ENCODE measurements around the gene LMBRD1.

LMBRD1 gene

DNA sequence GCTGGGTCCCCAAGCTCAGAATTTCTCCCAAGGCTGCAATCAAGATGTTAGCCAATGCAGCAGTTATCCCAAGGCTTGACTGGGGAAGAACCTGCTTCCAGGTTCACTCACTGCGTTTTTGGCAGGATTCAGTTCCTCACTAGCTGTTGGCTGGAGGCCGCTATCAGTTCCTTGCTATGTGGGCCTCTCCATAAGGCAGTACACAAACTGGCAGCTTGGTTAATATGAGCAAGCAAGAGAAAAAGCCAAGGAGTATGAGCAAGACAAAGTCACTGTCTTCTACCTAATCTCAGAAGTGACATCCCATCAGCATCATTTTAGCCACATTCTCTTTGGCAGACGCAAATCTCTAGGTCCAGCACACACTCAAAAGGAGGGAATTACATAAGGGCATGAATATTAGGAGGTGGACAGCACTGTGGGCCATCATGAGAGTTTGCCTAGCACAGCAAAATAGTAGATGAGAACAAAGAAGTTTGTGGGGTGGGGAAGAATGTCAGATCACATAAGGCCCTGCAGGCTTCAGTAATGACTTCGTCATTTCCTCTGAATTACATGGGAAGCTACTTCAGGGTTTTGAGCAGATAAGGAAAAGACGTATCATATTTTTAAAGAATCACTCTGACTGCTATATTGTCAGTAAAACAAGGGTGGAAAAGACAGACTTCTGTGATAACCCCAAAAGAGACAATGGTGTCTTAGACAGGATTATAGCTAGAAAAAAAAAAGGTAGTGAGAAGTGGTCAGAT, 25.5 kb downstream of the LMBRD1 start:
- no peak overlapping the region for H3K4me3 ChIP-seq (ENCODE audit: low read length)
- no peaks in the 10 kb centered on the region for H3K27me3 ChIP-seq (ENCODE audit: control insufficient read depth, insufficient read depth, low read length)
- H3K36me3 ChIP-seq (ENCODE audit: control insufficient read depth, insufficient read depth, low read length), result no peaks in the 10 kb centered on the region
- no peak overlapping the region for H3K27ac ChIP-seq (ENCODE audit: low read depth, low read length)
- no peaks in the 10 kb centered on the region for H3K4me1 ChIP-seq (ENCODE audit: control insufficient read depth, insufficient read depth, low read length)
- H3K9ac ChIP-seq (ENCODE audit: low read length), result no peak overlapping the region

DNA sequence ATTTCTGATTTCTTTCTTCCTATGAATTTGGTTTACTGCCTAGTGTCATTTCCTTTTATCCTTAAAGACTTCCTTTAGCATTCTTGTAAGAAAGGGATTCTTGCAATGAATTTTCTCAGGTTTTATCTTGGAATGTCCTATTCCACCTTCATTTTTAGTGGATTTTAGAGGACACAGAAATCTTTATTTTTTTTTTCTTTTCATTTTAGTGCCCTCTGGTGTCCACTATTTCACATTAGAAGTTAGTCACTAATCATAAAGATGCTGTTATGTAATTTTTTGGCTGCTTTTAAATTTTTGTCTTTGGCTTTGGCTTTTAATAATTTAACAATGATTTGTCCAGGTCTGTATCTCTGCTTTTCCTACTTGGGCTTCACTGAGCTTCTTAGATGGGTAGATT, 28.1 kb downstream of the LMBRD1 start:
- no peak overlapping the region for H3K27ac ChIP-seq (ENCODE audit: low read depth, low read length)
- H3K36me3 ChIP-seq (ENCODE audit: control insufficient read depth, insufficient read depth, low read length), result no peaks in the 10 kb centered on the region
- no peak overlapping the region for H3K4me3 ChIP-seq (ENCODE audit: low read length)
- no peaks in the 10 kb centered on the region for H3K4me1 ChIP-seq (ENCODE audit: control insufficient read depth, insufficient read depth, low read length)
- H3K9ac ChIP-seq (ENCODE audit: low read length), result no peak overlapping the region
- H3K27me3 ChIP-seq (ENCODE audit: control insufficient read depth, insufficient read depth, low read length), result no peaks in the 10 kb centered on the region

DNA sequence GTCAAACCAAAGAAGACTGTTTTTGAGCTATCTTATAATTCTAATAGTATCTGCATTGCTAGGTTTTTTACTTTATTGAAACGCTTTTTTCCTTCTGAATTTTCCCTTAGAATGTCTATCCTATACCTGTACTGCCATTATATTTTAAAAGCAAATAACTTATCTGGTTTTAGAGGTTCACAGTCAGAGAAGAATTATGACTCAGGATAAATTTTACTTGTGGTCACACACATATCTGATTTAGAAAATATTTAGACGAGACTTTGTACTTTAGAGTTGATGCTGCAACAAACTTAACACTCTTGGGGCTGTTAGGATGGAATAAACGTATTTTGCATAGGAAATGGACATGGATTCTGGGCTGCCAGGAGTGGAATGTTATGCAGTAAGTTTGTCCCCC, 33.0 kb downstream of the LMBRD1 start:
- no peaks in the 10 kb centered on the region for H3K4me1 ChIP-seq (ENCODE audit: control insufficient read depth, insufficient read depth, low read length)

DNA sequence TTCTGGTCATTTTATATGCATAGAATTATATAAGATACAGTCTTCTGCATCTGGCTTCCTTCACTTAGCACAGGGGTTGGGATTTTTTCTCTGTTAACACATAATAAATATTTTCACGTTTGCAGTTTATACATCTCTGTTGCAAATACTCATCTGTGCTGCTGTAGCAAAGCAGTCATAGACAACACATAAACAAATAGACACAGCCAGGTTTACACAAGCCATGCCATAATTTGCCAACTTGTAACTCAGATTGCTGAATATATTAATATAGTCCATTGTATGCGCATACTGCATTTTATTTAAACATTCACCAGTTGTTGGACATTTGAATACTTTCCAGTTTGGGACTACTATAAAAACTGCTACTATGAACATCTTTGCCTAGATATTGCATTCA, 35.0 kb downstream of the LMBRD1 start:
- Histone ChIP-seq H3K27me3 (ENCODE audit: control insufficient read depth, insufficient read depth, low read length) (no peaks in the 10 kb centered on the region), H3K4me3 (ENCODE audit: low read length) (no peak overlapping the region), H3K9ac (ENCODE audit: low read length) (no peak overlapping the region), H3K4me1 (ENCODE audit: control insufficient read depth, insufficient read depth, low read length) (no peaks in the 10 kb centered on the region), H3K36me3 (ENCODE audit: control insufficient read depth, insufficient read depth, low read length) (no peaks in the 10 kb centered on the region), H3K27ac (ENCODE audit: low read depth, low read length) (no peak overlapping the region)

More for the DNA sequence above, 33.0 kb downstream of the LMBRD1 start:
- Histone ChIP-seq H3K4me3 (ENCODE audit: low read length) (no peak overlapping the region), H3K27ac (ENCODE audit: low read depth, low read length) (no peak overlapping the region), H3K27me3 (ENCODE audit: control insufficient read depth, insufficient read depth, low read length) (no peaks in the 10 kb centered on the region), H3K9ac (ENCODE audit: low read length) (no peak overlapping the region), H3K36me3 (ENCODE audit: control insufficient read depth, insufficient read depth, low read length) (no peaks in the 10 kb centered on the region)

DNA sequence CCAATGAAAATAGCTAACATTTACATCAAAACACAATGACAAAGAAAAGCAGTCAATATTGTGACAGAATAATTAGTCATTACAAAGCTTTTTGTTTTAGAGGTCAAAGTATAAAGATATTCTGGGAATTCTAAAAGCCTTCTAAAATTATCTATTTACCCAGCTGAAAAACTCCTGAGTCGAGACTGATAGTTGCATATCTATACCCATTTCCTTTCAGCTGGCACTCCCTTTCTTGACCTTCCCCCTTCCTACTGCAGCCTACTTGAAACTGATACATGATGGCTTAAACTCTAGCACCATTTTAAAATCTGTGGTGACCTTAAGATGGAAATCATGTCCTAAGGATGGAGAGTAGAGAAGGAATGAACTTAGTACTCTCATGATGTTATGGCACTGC, 38.6 kb downstream of the LMBRD1 start:
- no peak overlapping the region for H3K27ac ChIP-seq (ENCODE audit: low read depth, low read length)
- no peak overlapping the region for H3K9ac ChIP-seq (ENCODE audit: low read length)
- no peaks in the 10 kb centered on the region for H3K36me3 ChIP-seq (ENCODE audit: control insufficient read depth, insufficient read depth, low read length)
- H3K27me3 ChIP-seq (ENCODE audit: control insufficient read depth, insufficient read depth, low read length), result no peaks in the 10 kb centered on the region
- no peaks in the 10 kb centered on the region for H3K4me1 ChIP-seq (ENCODE audit: control insufficient read depth, insufficient read depth, low read length)
- no peak overlapping the region for H3K4me3 ChIP-seq (ENCODE audit: low read length)

DNA sequence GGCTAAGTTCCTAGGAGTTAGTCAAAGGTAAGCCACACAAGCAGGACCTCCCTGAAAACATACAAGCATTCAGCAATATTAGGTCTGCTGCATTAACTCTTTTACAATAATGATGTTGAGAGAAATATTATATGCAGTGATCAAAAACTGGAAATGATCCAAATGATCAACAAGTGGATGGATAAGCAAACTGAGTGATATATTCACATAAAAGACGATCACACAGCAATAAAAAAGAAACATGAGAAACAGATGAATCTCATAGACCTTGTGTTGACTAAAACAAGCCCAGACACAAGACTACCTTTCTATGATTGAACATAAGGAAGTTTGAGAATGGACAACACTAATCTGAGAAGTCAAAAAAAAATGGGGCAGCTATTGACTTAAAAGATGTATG, 39.9 kb downstream of the LMBRD1 start:
- H3K4me1 ChIP-seq (ENCODE audit: control insufficient read depth, insufficient read depth, low read length), result no peaks in the 10 kb centered on the region
- H3K4me3 ChIP-seq (ENCODE audit: low read length), result no peak overlapping the region
- H3K36me3 ChIP-seq (ENCODE audit: control insufficient read depth, insufficient read depth, low read length), result no peaks in the 10 kb centered on the region
- H3K27me3 ChIP-seq (ENCODE audit: control insufficient read depth, insufficient read depth, low read length), result no peaks in the 10 kb centered on the region
- no peak overlapping the region for H3K27ac ChIP-seq (ENCODE audit: low read depth, low read length)
- no peak overlapping the region for H3K9ac ChIP-seq (ENCODE audit: low read length)

DNA sequence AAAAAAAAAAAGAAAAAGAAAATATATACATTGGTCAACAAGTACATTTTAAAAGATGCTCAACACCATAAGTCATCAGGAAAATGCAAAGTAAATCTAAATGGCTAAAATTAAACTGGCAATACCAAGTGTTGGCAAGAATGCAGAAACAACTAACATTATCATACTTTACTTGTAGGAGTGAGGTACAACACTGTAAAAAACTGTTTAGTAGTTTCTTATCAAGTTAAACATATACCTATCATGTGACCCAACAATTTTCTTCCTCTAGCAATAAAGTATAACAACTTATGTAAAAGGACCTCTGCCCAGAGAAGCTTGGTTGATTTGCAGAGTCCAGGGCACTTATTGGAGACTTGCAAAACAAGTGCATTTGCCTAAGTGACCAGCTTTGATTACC, 40.4 kb downstream of the LMBRD1 start:
- no peak overlapping the region for H3K9ac ChIP-seq (ENCODE audit: low read length)
- no peaks in the 10 kb centered on the region for H3K36me3 ChIP-seq (ENCODE audit: control insufficient read depth, insufficient read depth, low read length)
- H3K4me3 ChIP-seq (ENCODE audit: low read length), result no peak overlapping the region
- peaks cover 2% of the 10 kb centered on the region for H3K4me1 ChIP-seq (ENCODE audit: control insufficient read depth, insufficient read depth, low read length)
- H3K27me3 ChIP-seq (ENCODE audit: control insufficient read depth, insufficient read depth, low read length), result no peaks in the 10 kb centered on the region
- H3K27ac ChIP-seq (ENCODE audit: low read depth, low read length), result no peak overlapping the region

DNA sequence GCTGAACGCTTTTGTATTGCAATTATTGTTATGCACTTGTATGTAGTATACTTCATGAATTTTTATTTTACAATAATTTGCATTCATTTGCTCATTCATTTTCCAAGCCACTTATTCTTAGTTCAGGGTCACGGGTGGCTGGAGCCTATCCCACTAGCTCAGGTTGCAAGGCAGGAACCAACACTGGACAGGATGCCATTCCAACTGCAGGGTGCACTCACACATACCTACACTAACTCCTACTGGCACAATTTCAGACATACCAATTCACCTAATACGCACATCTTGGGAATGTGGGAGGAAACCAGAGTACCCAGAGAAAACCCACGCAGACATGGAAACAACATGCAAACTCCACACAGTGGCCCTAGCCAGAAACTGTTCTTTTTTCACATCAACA, 61.8 kb downstream of the LMBRD1 start:
- Histone ChIP-seq H3K36me3 (ENCODE audit: control insufficient read depth, insufficient read depth, low read length) (no peaks in the 10 kb centered on the region), H3K4me1 (ENCODE audit: control insufficient read depth, insufficient read depth, low read length) (no peaks in the 10 kb centered on the region), H3K4me3 (ENCODE audit: low read length) (no peak overlapping the region), H3K9ac (ENCODE audit: low read length) (no peak overlapping the region), H3K27ac (ENCODE audit: low read depth, low read length) (no peak overlapping the region), H3K27me3 (ENCODE audit: control insufficient read depth, insufficient read depth, low read length) (no peaks in the 10 kb centered on the region)

DNA sequence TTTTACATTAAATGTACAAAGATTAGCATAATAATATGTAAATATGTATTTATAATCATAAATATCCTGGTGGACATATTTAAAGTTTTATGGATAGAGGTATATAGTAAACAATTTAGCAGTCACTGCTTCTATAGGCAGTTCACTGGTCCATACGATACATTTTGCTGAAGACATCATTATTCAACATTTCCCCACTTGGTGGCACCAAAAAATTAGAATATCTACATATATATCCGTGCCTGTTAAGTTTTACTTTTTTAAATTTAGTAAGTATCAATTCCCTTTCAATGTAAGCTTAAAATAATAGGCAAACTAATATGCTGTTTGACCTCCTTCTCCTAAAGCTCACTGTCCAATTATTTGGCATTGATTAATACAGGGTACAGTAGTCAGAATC, 64.2 kb downstream of the LMBRD1 start:
- Histone ChIP-seq H3K36me3 (ENCODE audit: control insufficient read depth, insufficient read depth, low read length) (no peaks in the 10 kb centered on the region), H3K4me3 (ENCODE audit: low read length) (no peak overlapping the region), H3K4me1 (ENCODE audit: control insufficient read depth, insufficient read depth, low read length) (no peaks in the 10 kb centered on the region)

DNA sequence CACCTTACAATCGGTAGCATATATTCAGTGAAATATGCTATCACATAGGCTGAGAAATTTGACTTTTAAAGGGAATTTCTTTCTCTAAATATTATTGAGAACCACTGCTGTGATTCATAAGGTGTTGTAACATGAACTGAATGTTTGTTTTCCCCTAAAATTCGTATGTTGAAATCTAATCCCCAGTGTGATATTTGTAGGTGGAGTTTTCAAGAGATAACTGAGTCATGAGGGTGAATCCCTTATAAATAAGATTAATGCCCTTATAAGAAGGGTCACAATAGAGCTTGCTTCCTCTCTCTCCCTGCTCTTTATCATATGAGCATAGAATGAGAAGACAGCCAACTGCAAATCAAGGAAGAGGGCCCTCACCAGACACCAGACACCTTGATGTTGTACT, 64.8 kb downstream of the LMBRD1 start:
- Histone ChIP-seq H3K27ac (ENCODE audit: low read depth, low read length) (no peak overlapping the region), H3K4me1 (ENCODE audit: control insufficient read depth, insufficient read depth, low read length) (no peaks in the 10 kb centered on the region), H3K36me3 (ENCODE audit: control insufficient read depth, insufficient read depth, low read length) (no peaks in the 10 kb centered on the region), H3K4me3 (ENCODE audit: low read length) (no peak overlapping the region), H3K9ac (ENCODE audit: low read length) (no peak overlapping the region), H3K27me3 (ENCODE audit: control insufficient read depth, insufficient read depth, low read length) (no peaks in the 10 kb centered on the region)

More for the DNA sequence above, 64.2 kb downstream of the LMBRD1 start:
- Histone ChIP-seq H3K9ac (ENCODE audit: low read length) (no peak overlapping the region), H3K27me3 (ENCODE audit: control insufficient read depth, insufficient read depth, low read length) (no peaks in the 10 kb centered on the region), H3K27ac (ENCODE audit: low read depth, low read length) (no peak overlapping the region)

DNA sequence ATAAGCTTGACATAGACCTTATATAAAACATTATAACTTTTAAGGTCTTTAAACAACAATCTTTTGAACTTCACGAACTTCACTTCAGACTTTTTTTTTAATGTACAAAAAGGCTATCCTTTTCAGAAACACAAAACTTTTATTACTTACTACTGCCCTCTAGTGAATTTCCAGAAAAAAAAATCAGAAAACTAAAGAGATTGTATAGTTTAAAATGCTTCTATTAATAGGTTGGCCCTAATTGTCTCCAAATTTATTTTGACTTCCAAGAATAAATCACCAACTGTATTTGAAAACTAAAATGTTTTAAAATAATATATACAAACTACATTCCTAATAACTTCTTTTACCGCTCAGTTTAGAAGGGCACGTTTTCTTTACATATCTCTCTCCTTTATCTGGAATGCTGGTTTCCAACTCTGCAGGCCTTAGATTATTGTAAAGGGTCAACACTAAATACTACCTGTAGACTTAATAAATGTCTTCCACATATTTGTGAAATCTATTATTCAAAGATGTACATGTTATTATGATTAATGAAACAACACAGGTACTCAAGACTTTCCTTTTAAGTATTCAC, 66.8 kb downstream of the LMBRD1 start:
- H3K4me3 ChIP-seq (ENCODE audit: low read length), result no peak overlapping the region
- no peak overlapping the region for H3K27ac ChIP-seq (ENCODE audit: low read depth, low read length)
- no peaks in the 10 kb centered on the region for H3K27me3 ChIP-seq (ENCODE audit: control insufficient read depth, insufficient read depth, low read length)
- no peaks in the 10 kb centered on the region for H3K36me3 ChIP-seq (ENCODE audit: control insufficient read depth, insufficient read depth, low read length)
- no peak overlapping the region for H3K9ac ChIP-seq (ENCODE audit: low read length)
- no peaks in the 10 kb centered on the region for H3K4me1 ChIP-seq (ENCODE audit: control insufficient read depth, insufficient read depth, low read length)

DNA sequence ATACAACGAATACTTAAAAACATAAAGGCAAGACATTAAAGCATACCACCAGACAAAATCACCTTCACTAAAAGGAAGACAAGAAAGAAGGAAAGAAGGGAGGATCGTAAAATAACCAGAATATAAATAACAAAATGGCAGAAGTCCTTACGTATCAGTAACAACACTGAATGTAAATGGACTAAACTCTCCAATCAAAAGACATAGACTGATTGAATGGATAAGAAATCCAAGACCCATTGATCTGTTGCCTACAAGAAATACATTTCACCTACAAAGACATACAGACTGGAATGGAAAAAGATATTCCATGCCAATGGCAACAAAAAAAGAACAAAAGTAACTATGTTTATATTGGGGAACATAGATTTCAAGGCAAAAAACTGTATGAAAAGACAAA, 74.1 kb downstream of the LMBRD1 start:
- peaks cover 13% of the 10 kb centered on the region for H3K36me3 ChIP-seq (ENCODE audit: control insufficient read depth, insufficient read depth, low read length)
- no peak overlapping the region for H3K4me3 ChIP-seq (ENCODE audit: low read length)
- H3K27ac ChIP-seq (ENCODE audit: low read depth, low read length), result no peak overlapping the region
- H3K9ac ChIP-seq (ENCODE audit: low read length), result no peak overlapping the region
- H3K27me3 ChIP-seq (ENCODE audit: control insufficient read depth, insufficient read depth, low read length), result no peaks in the 10 kb centered on the region
- no peaks in the 10 kb centered on the region for H3K4me1 ChIP-seq (ENCODE audit: control insufficient read depth, insufficient read depth, low read length)

DNA sequence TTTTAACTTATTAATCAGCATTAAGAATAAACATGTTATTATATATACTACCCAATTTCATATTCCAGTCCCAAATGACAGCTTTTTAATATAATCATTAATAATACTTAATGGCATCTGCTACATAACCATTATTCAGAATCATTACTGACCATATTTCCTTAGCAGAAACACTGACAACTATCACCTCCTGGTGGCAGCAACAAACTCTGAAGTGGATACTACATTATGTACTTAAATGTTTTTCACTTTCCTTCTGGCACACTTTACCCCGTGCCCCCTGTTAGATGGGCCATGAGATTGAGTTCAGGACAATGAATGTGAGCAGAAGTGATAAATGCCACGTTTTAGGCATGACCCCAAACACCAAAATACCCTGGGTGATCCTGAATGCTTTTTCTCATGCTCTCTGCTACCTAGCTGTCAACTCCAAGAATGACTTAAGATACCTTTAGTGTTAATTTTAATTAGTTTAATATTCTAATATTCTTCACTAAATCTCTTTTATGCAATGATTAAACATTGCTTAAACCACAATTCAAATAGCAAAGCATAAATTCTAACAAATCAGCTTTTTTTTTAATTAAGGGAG, 77.1 kb downstream of the LMBRD1 start:
- H3K4me3 ChIP-seq (ENCODE audit: low read length), result no peak overlapping the region
- H3K36me3 ChIP-seq (ENCODE audit: control insufficient read depth, insufficient read depth, low read length), result peaks cover 16% of the 10 kb centered on the region
- no peak overlapping the region for H3K9ac ChIP-seq (ENCODE audit: low read length)
- H3K27me3 ChIP-seq (ENCODE audit: control insufficient read depth, insufficient read depth, low read length), result no peaks in the 10 kb centered on the region
- H3K27ac ChIP-seq (ENCODE audit: low read depth, low read length), result no peak overlapping the region
- no peaks in the 10 kb centered on the region for H3K4me1 ChIP-seq (ENCODE audit: control insufficient read depth, insufficient read depth, low read length)
